Gastroesophageal sphincter (tissue), 4 donors: ENCODE measurements around the gene RPP21. TPM values are rescaled to one million over a fixed set of nuclear protein-coding genes. Genes with fewer than 3 reads are reported as not detected.
A peak's percentile ranks its signal among the peaks of the same experiment; 100 is the strongest.

Source experiments
- ATAC-seq: fragments of 150-250 bp; one replicate; pipeline ENCODE4 v1.9.1; 2016; ENCODE audit warnings: mild to moderate bottlenecking, moderate library complexity
- H3K27ac ChIP-seq, 4 donors: fragments of 200-600 bp; sonication (generic) in 3 of 4; 1 replicate in 3 of 4; 2 replicates in 1 of 4; pipeline ENCODE4 v1.5.1; 2016 to 2019
- H3K27me3 ChIP-seq: fragments of 200-600 bp; sonication (generic); one replicate; pipeline ENCODE4 v1.5.1; 2019
- H3K36me3 ChIP-seq, 2 donors: fragments of 200-600 bp; sonication (generic); one replicate each; pipeline ENCODE4 v1.5.1; 2019; ENCODE audit warnings: control low read depth in 1 of 2
- H3K4me1 ChIP-seq, 3 donors: fragments of 200-600 bp; sonication (generic); 1 replicate in 2 of 3; 2 replicates in 1 of 3; pipeline ENCODE4 v1.5.1; 2016 to 2019; ENCODE audit warnings: control low read depth in 2 of 3
- H3K4me3 ChIP-seq, 2 donors: fragments of 200-600 bp; sonication (generic); one replicate each; pipeline ENCODE4 v1.5.1; 2019; ENCODE audit warnings: mild to moderate bottlenecking in 1 of 2, moderate library complexity in 1 of 2
- H3K9me3 ChIP-seq, 3 donors: fragments of 200-600 bp; sonication (generic); one replicate each; pipeline ENCODE4 v1.5.1; 2017 to 2019; ENCODE audit warnings: control low read depth in 2 of 3
- CTCF ChIP-seq, 4 experiments: fragments of 200-600 bp in 2 of 4; fragments of 450-650 bp in 2 of 4; sonication (generic) in 1 of 4; IDR thresholded peaks; one replicate each; pipeline ENCODE4 v1.5.1; 2017 to 2019; ENCODE audit warnings: antibody characterized with exemption in 4 of 4, mild to moderate bottlenecking in 2 of 4, moderate library complexity in 2 of 4
- EP300 ChIP-seq: sonication (generic); formaldehyde crosslinking; IDR thresholded peaks from one replicate; pipeline ENCODE4 v1.6.1; 2017; ENCODE audit warnings: antibody characterized with exemption, mild to moderate bottlenecking
- POLR2A ChIP-seq, 2 donors: fragments of 450-650 bp; IDR thresholded peaks; one replicate each; pipeline ENCODE4 v1.6.1; 2017; ENCODE audit warnings: antibody characterized with exemption in 2 of 2, mild to moderate bottlenecking in 2 of 2, moderate library complexity in 1 of 2
- POLR2AphosphoS5 ChIP-seq: sonication (generic); formaldehyde crosslinking; IDR thresholded peaks from one replicate; pipeline ENCODE4 v1.6.1; 2017; ENCODE audit warnings: antibody characterized with exemption
- WGBS, 2 donors: methylation state at CpG; one replicate each; pipeline ENCODE4 v1.1.5; 2018; ENCODE audit warnings: low coverage in 1 of 2; 5-methylcytosine and 5-hydroxymethylcytosine counted together
- total RNA-seq, 4 donors: library from RNA; depleted of rRNA; stranded (reverse); fragments of >200 nt; gene quantifications; one replicate each; pipeline ENCODE4 v1.1.0, GENCODE V29; 2016

RPP21 gene
- total RNA-seq, 4 donors from 2014 or later: 60.7 to 137 (median 82.2) TPM

GRCh38 chr6:30341218-30341617, 3.7 kb upstream of the RPP21 start:
- Histone ChIP-seq H3K36me3 (peaks cover 0 to 68% of the 10 kb centered on the region in 2 donors), H3K27ac (no peak overlapping the region), H3K9me3 (no peaks in the 10 kb centered on the region), H3K27me3 (no peaks in the 10 kb centered on the region), H3K4me3 (no peak overlapping the region), H3K4me1 (peaks cover 0 to 14% (median 4%) of the 10 kb centered on the region in 3 donors)
- no peak for ATAC-seq
- WGBS, 2 donors: 97% methylated on average over 3 of the region's 3 CpGs
- TF ChIP-seq POLR2A (IDR thresholded peaks at IDR 0.05) (no peak), POLR2AphosphoS5 (no peak), CTCF (IDR thresholded peaks at IDR 0.05) (no peak), EP300 (no peak)

GRCh38 chr6:30341728-30342127, 3.2 kb upstream of the RPP21 start:
- peaks cover 0 to 68% of the 10 kb centered on the region in 2 donors for H3K36me3 ChIP-seq
- H3K9me3 ChIP-seq: no peaks in the 10 kb centered on the region
- WGBS, 2 donors: 94 to 97% methylated on average over 7 to 10 of the region's 16 CpGs
- H3K4me1 ChIP-seq: peaks cover 0 to 16% (median 4%) of the 10 kb centered on the region in 3 donors
- H3K27ac ChIP-seq: no peak overlapping the region
- no peaks in the 10 kb centered on the region for H3K27me3 ChIP-seq
- no peak for ATAC-seq
- no peak overlapping the region for H3K4me3 ChIP-seq
- TF ChIP-seq POLR2AphosphoS5 (no peak), POLR2A (IDR thresholded peaks at IDR 0.05) (no peak), CTCF (IDR thresholded peaks at IDR 0.05) (no peak), EP300 (no peak)

- H3K27ac ChIP-seq: peak overlapping the region in 3 of 4 donors; percentile 91 to 96 (median 92)
- no peak for ATAC-seq
These were observed 627 bp upstream of the RPP21 start for GRCh38 chr6:30344191-30344867.

GRCh38 chr6:30345852-30346251, 896 bp downstream of the RPP21 start:
- peak overlapping the region in 3 of 4 donors; percentile 91 to 96 (median 92) for H3K27ac ChIP-seq
- peak overlapping the region; percentile 59 to 91 for H3K4me3 ChIP-seq
- TF ChIP-seq POLR2A (IDR thresholded peaks at IDR 0.05): no peak
- TF ChIP-seq CTCF (IDR thresholded peaks at IDR 0.05): no peak
- no peak for TF ChIP-seq EP300
- no peak for TF ChIP-seq POLR2AphosphoS5
- peaks cover 0 to 40% of the 10 kb centered on the region in 2 donors for H3K36me3 ChIP-seq
- H3K4me1 ChIP-seq: peaks cover 0 to 16% (median 4%) of the 10 kb centered on the region in 3 donors
- H3K27me3 ChIP-seq: no peaks in the 10 kb centered on the region
- H3K9me3 ChIP-seq: no peaks in the 10 kb centered on the region
- ATAC-seq: no peak
- 6 to 20% methylated on average over 3 to 4 of the region's 4 CpGs for WGBS, 2 donors

More at GRCh38 chr6:30344191-30344867, 627 bp upstream of the RPP21 start:
- 34% methylated on average over 4 of the region's 4 CpGs; no CpG with 5 or more reads in 1 of the 2 donors for WGBS, 2 donors
- Histone ChIP-seq H3K9me3 (no peaks in the 10 kb centered on the region), H3K27me3 (no peaks in the 10 kb centered on the region), H3K36me3 (peaks cover 0 to 55% of the 10 kb centered on the region in 2 donors), H3K4me3 (peak overlapping the region in 1 of 2 donors; percentile 91), H3K4me1 (peaks cover 0 to 16% (median 4%) of the 10 kb centered on the region in 3 donors)
- no peak for TF ChIP-seq POLR2A (IDR thresholded peaks at IDR 0.05)
- TF ChIP-seq EP300: no peak
- no peak for TF ChIP-seq CTCF (IDR thresholded peaks at IDR 0.05)
- no peak for TF ChIP-seq POLR2AphosphoS5

- H3K4me3 ChIP-seq: no peak overlapping the region
- peaks cover 0 to 16% (median 4%) of the 10 kb centered on the region in 3 donors for H3K4me1 ChIP-seq
- no peak for TF ChIP-seq POLR2AphosphoS5
- TF ChIP-seq EP300: no peak
- TF ChIP-seq CTCF (IDR thresholded peaks at IDR 0.05): no peak
- TF ChIP-seq POLR2A (IDR thresholded peaks at IDR 0.05): no peak
- H3K36me3 ChIP-seq: peaks cover 0 to 19% of the 10 kb centered on the region in 2 donors
- no peak for ATAC-seq
- no peaks in the 10 kb centered on the region for H3K9me3 ChIP-seq
- no peaks in the 10 kb centered on the region for H3K27me3 ChIP-seq
- no peak overlapping the region for H3K27ac ChIP-seq
- WGBS, 2 donors: 88 to 90% methylated on average over 2 to 3 of the region's 3 CpGs
These were observed 4.0 kb downstream of the RPP21 start for GRCh38 chr6:30348957-30349356.
